ENCODE measurements around the gene MAN2A1. TPM values are rescaled to one million over a fixed set of nuclear protein-coding genes. Genes with fewer than 3 reads are reported as not detected.

The MAN2A1 gene
- total RNA-seq: 33.9 TPM

GRCh38 chr5:109689740-109690241, at the start of gene MAN2A1:
Gene MAN2A1 (plus strand): TSS chr5:109689927. CDS start chr5:109690418, 491 bp downstream.
- Histone ChIP-seq H3K27me3 (no peaks in the 10 kb centered on the region), H3K36me3 (no peaks in the 10 kb centered on the region), H3K27ac (peak within 1 kb of the TSS; percentile 88), H3K9me3 (peaks cover 6% of the 10 kb centered on the region), H3K4me3 (peak within 1 kb of the TSS; percentile 64 to 92), H3K4me1 (peaks cover 36% of the 10 kb centered on the region)
- TF ChIP-seq POLR2AphosphoS5 (IDR thresholded peaks at IDR 0.05; ENCODE audit: insufficient read depth in 1 of 2, low read depth in 1 of 2) (peak in 1 of 2 donors; percentile 78), CTCF (IDR thresholded peaks at IDR 0.05) (peak in 1 of 3 experiments; percentile 15), POLR2A (IDR thresholded peaks at IDR 0.05) (peak in 1 of 2 donors; percentile 74)
- peak in 1 of 2 donors; percentile 90 for DNase-seq (ENCODE audit: extremely low spot score in 2 of 2)
- intact Hi-C loops (cut with DNase I): no loop called here

DNA sequence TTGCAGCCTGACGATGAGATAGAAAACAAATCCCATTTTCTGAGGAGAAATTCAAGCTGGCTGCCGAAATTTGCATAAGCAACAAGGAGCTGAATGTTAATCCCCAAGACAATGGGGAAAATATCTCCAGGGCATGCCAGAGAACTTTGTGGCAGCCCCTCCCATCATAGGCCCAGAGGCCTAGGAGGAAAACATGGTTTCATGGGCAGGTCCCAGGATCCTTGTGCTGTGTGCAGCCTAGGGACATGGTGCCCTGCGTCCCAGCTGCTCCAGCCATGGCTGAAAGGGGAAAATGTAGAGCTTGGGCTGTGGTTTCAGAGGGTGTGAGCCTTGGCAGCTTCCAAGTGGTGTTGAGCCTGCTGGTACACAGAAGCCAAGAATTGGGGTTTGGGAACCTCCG, 48.8 kb upstream of the MAN2A1 start:
- no peaks in the 10 kb centered on the region for H3K4me1 ChIP-seq
- no peaks in the 10 kb centered on the region for H3K27me3 ChIP-seq
- DNase-seq (ENCODE audit: extremely low spot score in 2 of 2): no peak
- H3K36me3 ChIP-seq: no peaks in the 10 kb centered on the region
- no peak overlapping the region for H3K4me3 ChIP-seq
- H3K9me3 ChIP-seq: no peaks in the 10 kb centered on the region
- no peak overlapping the region for H3K27ac ChIP-seq
- no peak for TF ChIP-seq POLR2A (IDR thresholded peaks at IDR 0.05)
- no peak for TF ChIP-seq POLR2AphosphoS5 (IDR thresholded peaks at IDR 0.05; ENCODE audit: insufficient read depth in 1 of 2, low read depth in 1 of 2)
- no peak for TF ChIP-seq CTCF (IDR thresholded peaks at IDR 0.05)
- intact Hi-C loops (cut with DNase I): no loop called here

DNA sequence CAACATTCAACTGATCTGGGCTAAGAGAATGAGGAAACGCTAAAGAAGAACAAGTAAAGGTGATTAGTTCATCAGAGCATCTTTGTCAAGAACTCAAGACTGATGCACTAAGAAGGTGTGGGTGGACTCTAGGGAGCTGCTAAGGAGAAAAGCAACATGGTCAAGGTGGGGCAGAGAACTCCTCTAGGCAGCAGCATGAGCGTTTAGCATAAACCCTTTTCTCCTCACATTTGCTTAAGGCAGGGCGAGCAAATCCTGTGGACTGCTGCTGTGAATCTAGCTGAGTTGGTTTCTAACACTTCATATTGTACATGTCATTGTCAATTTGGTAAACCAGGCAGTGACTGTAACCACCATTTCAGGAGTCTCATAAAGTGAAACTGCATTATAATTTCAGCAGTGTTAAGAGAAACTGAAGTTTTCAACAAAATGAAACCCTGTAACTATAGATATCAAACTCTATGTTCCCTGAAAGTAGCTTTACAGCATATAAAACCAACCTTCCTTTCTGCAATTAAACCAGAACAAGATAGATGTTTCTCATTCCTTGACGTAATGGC, 45.9 kb upstream of the MAN2A1 start:
- TF ChIP-seq CTCF (IDR thresholded peaks at IDR 0.05) (no peak), POLR2AphosphoS5 (IDR thresholded peaks at IDR 0.05; ENCODE audit: insufficient read depth in 1 of 2, low read depth in 1 of 2) (no peak), POLR2A (IDR thresholded peaks at IDR 0.05) (no peak)
- no peaks in the 10 kb centered on the region for H3K4me1 ChIP-seq
- no peaks in the 10 kb centered on the region for H3K36me3 ChIP-seq
- intact Hi-C loops (cut with DNase I): no loop called here
- H3K9me3 ChIP-seq: no peaks in the 10 kb centered on the region
- no peaks in the 10 kb centered on the region for H3K27me3 ChIP-seq
- DNase-seq (ENCODE audit: extremely low spot score in 2 of 2): no peak
- no peak overlapping the region for H3K27ac ChIP-seq
- no peak overlapping the region for H3K4me3 ChIP-seq

GRCh38 chr5:109644829-109645228, 44.9 kb upstream of the MAN2A1 start:
- H3K27ac ChIP-seq: no peak overlapping the region
- no peak for DNase-seq (ENCODE audit: extremely low spot score in 2 of 2)
- H3K27me3 ChIP-seq: no peaks in the 10 kb centered on the region
- TF ChIP-seq POLR2AphosphoS5 (IDR thresholded peaks at IDR 0.05; ENCODE audit: insufficient read depth in 1 of 2, low read depth in 1 of 2): no peak
- H3K4me3 ChIP-seq: no peak overlapping the region
- intact Hi-C loops (cut with DNase I): no loop called here
- no peaks in the 10 kb centered on the region for H3K9me3 ChIP-seq
- no peaks in the 10 kb centered on the region for H3K4me1 ChIP-seq
- no peaks in the 10 kb centered on the region for H3K36me3 ChIP-seq

- Histone ChIP-seq H3K36me3 (no peaks in the 10 kb centered on the region), H3K4me3 (no peak overlapping the region), H3K9me3 (no peaks in the 10 kb centered on the region), H3K27me3 (no peaks in the 10 kb centered on the region), H3K4me1 (no peaks in the 10 kb centered on the region), H3K27ac (no peak overlapping the region)
- no peak for DNase-seq (ENCODE audit: extremely low spot score in 2 of 2)
- TF ChIP-seq CTCF (IDR thresholded peaks at IDR 0.05): no peak
- no peak for TF ChIP-seq POLR2A (IDR thresholded peaks at IDR 0.05)
- TF ChIP-seq POLR2AphosphoS5 (IDR thresholded peaks at IDR 0.05; ENCODE audit: insufficient read depth in 1 of 2, low read depth in 1 of 2): no peak
- intact Hi-C loops (cut with DNase I): no loop called here
Observed at GRCh38 chr5:109645707-109646192, 44.0 kb upstream of the MAN2A1 start.
